Skin epidermis (tissue), 12 donors: Measurements from ENCODE around the gene PPFIA3.
"Not testable (repeated sequence)": the region's sequence is repeated elsewhere in the genome, so short reads cannot be mapped to it uniquely, and the experiment has no call there.

Experiments
- H3K27ac ChIP-seq, 21 experiments: fragments of 200-600 bp; sonication (generic) in 11 of 21; one replicate each; pipeline ENCODE4 v1.5.0; 2020; ENCODE audit warnings: mild to moderate bottlenecking in 3 of 21, inconsistent platforms in 2 of 21, moderate library complexity in 2 of 21
- H3K4me3 ChIP-seq, 7 experiments: fragments of 200-600 bp; sonication (generic) in 2 of 7; one replicate each; pipeline ENCODE4 v1.5.0; 2020; ENCODE audit warnings: inconsistent platforms in 2 of 7, mild to moderate bottlenecking in 2 of 7, moderate library complexity in 1 of 7

Gene PPFIA3

GRCh38 chr19:49145573-49146407 is 26.4 kb downstream of the PPFIA3 start:
- no peak overlapping the region for H3K27ac ChIP-seq
- H3K4me3 ChIP-seq, result no peak overlapping the region

- H3K4me3 ChIP-seq, result not testable (repeated sequence)
Observed at GRCh38 chr19:49146408-49146770, 27.0 kb downstream of the PPFIA3 start.

DNA sequence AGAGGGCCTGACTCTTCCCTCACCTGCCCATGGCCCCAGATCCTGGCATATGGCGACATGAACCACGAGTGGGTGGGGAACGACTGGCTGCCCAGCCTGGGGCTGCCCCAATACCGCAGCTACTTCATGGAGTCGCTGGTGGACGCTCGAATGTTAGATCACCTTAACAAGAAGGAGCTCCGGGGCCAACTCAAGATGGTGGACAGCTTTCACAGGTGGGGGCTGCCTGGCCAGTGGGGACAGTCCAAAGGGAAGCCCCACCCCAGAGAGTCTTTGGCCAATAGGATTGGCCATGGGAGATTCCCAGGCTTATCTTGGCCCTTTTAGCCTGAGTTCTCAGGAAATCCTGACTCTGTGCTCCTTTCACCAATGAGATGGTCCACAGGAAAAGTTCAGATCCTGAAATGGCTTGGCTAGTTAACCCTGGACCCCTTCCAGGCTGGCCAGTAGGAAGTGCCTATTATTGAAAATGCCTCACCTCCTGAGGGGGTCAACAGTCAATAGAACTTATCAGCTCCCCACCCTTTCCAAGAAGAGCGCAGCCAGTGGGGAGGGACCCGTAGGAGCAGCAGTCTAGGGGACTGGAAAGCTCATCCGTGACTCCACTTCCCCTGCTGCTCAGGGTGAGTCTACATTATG is 28.8 kb downstream of the PPFIA3 start:
- H3K4me3 ChIP-seq, result peak overlapping the region in 2 of 7 experiments; percentile 68 to 78
- H3K27ac ChIP-seq, result peak overlapping the region in 6 of 21 experiments; percentile 10 to 84 (median 34)

More at GRCh38 chr19:49146408-49146770, 27.0 kb downstream of the PPFIA3 start:
- H3K27ac ChIP-seq, result not testable (repeated sequence)

DNA sequence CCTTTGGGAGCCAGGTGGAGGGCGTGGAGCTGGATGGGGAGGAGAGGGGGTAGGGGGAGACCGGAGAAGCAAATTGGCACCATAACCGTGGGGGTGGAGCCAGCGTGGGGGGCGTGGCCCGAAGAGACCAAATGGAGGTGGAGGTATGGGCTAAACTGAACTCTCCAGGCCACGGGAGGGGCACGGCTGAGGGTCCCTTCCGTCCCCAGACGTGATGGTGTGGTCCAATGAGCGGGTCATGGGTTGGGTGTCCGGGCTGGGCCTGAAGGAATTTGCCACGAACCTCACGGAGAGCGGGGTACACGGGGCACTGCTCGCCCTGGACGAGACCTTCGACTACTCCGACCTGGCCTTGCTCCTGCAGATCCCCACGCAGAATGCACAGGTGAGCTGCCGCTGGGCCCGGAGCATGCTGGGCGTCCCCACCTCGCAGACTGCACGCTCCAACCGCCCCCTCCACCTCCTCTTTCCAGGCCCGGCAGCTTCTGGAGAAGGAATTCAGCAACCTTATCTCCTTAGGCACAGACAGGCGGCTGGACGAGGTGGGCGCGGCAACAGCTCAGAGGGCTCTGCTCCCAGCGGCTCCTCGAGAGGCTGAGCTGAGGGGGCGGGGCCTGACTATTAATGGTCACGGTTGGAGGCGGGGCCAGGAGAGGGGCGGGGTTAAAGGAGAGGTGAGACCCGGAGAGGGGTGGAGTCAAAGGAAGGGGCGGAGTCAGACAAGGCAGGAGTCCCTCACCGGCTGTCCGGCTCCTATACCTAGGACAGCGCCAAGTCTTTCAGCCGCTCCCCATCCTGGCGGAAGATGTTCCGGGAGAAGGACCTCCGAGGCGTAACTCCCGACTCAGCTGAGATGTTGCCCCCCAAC is 29.7 kb downstream of the PPFIA3 start:
- peak overlapping the region in 18 of 21 experiments; percentile 13 to 86 (median 69) for H3K27ac ChIP-seq
- H3K4me3 ChIP-seq, result peak overlapping the region; percentile 44 to 78 (median 50)

GRCh38 chr19:49149652-49150105 is 30.3 kb downstream of the PPFIA3 start:
- Histone ChIP-seq H3K4me3 (peak overlapping the region; percentile 44 to 78 (median 50)), H3K27ac (peak overlapping the region; percentile 13 to 86 (median 67))

DNA sequence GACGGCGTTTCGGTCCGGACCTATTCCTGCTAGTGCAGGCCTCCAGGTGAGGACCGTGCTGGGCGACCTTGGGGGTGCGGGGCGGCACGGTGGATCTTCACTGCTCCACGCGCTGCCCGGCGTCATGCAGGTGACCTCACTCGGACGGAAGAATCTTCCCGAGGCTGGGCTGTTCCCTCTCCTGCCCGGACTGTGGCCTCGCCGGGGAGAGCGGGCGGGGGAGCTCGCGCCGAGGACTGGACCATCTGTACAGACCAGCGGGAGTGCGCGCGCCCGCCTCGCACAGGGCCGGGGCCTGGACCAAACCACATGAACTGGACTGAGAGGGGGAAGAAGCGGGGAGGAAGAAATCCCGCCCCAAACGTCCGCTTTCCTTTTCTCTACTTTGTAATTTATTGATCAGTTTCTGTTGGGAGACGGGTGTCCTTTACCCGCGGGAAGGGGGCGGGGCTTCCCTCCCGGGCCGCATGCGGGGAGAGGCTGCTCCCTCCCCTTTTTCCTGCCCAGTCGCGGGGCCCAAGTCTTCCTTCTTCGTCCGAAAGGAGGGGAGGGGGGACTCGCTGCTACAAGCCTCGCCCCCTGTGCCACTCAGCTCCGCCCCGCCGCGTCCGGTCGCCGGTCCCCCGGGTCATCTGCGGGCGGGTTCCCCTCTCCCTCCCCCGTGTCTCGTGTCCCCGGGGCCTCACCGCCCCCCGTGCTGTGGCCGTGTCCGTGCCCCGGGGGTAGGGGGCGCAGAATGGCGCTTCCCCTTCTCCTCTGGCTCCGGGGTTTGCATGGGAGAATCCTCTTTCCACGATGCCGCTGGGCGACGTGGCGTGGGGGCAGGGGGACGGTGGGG is 31.0 kb downstream of the PPFIA3 start:
- H3K27ac ChIP-seq, result peak overlapping the region; percentile 13 to 86 (median 67)
- peak overlapping the region; percentile 44 to 78 (median 50) for H3K4me3 ChIP-seq

- Histone ChIP-seq H3K4me3 (peak overlapping the region; percentile 44 to 78 (median 50)), H3K27ac (peak overlapping the region in 19 of 21 experiments; percentile 24 to 86 (median 71))
Observed at GRCh38 chr19:49150944-49151243, 31.6 kb downstream of the PPFIA3 start.

DNA sequence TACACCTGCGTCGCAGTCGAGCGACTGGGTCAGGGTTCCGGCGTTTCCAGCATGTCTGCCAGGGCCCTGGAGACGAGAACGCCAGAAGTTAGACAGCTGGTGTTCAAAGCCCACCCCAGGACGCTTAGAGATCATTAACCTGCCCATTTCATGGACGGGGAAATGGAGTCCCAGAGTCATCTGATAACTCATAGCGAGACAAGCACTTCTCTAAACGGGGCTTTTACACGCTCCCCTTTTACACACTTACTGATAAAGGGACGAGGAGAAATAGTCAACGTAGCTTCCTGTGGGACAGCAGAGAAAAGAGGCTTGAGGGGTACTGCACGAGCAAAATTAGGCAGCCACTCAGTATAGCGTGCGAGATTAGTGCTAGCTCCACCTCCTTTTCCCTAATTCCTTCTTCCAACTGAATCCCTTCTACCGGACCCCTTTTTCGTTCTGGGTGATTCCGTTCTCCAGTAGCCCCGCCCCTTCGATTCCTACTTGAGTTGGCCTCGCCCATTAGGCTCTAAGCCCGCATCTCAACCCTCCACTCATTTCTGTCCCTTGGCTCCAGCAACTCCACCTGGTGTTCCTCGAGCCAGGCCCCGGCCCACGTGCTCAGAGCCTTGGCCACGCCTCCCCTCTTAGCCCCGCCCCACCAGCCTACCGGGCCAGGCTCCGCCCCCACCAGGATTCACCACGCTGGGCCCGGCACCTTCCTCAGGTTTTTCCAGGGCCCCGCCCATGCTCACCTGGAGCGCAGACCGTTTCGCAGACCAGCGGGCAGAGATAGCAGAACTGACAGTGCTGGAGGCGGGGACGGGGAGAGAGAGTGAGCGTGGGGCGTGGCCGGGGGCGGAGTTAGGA is 32.1 kb downstream of the PPFIA3 start:
- Histone ChIP-seq H3K4me3 (peak overlapping the region in 6 of 7 experiments; percentile 46 to 78 (median 55)), H3K27ac (peak overlapping the region in 6 of 21 experiments; percentile 67 to 86 (median 78))

DNA sequence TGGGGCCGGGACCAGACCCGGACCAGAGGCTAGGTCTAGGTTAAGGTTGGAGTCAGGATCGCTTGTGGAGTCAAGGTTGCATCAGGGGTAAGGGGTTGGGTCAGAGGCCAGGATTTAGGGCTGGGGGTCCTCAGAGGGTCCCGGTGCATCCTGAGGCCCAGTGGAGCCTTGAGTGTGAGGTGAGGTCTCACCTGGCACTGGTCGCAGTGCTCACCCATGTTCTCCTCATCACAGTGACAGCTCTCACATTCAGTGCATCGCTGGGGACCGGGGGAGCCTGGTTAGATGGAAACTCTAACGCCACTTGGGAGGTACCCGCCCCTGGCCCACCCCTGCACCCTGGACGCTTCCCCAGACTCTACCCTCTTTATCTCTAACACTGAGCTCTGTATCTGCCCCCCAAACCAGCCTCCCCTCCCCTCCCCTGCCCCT is 32.8 kb downstream of the PPFIA3 start:
- Histone ChIP-seq H3K4me3 (no peak overlapping the region), H3K27ac (no peak overlapping the region)

DNA sequence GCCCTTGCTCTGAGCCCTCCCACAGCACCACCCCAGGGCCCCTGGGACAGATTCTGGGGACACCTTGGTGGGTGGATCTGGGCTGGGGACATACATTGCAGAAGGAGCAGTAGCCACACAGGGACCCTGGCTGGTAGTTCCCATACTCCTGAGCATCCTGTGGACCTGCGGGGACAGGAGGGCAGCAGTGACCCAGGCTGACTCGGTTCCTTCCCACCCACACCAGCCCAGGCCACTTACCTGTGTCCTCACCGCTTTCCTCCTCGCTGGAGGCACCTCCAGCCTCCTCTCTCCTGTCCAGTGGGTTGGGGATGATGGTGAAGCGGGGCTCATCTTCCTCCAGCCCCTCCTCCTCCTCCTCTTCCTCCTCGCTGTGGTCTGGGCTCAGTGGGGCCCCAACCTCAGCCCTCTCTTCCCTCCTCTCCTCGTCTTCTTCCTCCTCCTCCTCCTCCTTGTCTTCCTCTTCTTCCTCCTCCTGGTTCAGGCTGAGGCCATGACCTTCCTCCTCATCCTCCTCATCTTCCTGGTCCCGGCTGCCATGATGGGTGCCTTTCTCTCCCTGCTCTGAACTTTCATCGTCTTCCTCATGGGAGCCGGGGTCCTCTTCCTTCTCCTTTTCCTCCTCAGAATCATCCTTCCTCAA is 33.9 kb downstream of the PPFIA3 start:
- Histone ChIP-seq H3K27ac (no peak overlapping the region), H3K4me3 (no peak overlapping the region)

DNA sequence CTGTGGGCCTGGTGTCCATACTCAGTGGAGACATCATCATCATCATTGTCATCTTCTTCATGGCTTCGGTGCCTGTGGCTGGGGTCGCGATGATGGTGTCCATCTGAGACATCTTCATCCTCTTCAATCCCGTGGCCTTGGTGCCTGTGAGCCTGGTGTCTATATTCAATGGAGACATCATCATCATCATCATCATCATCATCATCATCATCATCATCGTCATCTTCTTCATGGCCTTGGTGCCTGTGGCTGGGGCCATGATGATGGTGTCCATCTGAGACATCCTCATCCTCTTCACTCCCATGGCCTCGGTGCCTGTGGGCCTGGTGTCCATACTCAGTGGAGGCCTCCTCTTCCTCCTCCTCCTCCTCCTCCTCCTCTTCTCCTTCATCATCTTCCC is 34.9 kb downstream of the PPFIA3 start:
- no peak overlapping the region for H3K4me3 ChIP-seq

GRCh38 chr19:49155005-49155819 is 35.9 kb downstream of the PPFIA3 start, which contains the start of gene HRC:
Gene HRC, minus strand, starts transcription at chr19:49155396. Its CDS starts 159 bp downstream, at chr19:49155237.
- Histone ChIP-seq H3K4me3 (no peak within 1 kb of the TSS), H3K27ac (peak within 1 kb of the TSS in 1 of 21 experiments; percentile 16)

More for the DNA sequence above, 34.9 kb downstream of the PPFIA3 start:
- H3K27ac ChIP-seq, result no peak overlapping the region

- H3K4me3 ChIP-seq, result no peak overlapping the region
- no peak overlapping the region for H3K27ac ChIP-seq
Observed at GRCh38 chr19:49155820-49156346, 36.5 kb downstream of the PPFIA3 start.

GRCh38 chr19:49157445-49158224 is 38.3 kb downstream of the PPFIA3 start, which contains the start of gene TRPM4:
Gene TRPM4, plus strand, starts transcription at chr19:49157792. Its CDS starts 75 bp downstream, at chr19:49157867.
- peak within 1 kb of the TSS; percentile 43 to 90 (median 80) for H3K27ac ChIP-seq
- peak within 1 kb of the TSS; percentile 48 to 88 (median 64) for H3K4me3 ChIP-seq

GRCh38 chr19:49160450-49161189 is 41.3 kb downstream of the PPFIA3 start:
- H3K4me3 ChIP-seq, result no peak overlapping the region
- H3K27ac ChIP-seq, result no peak overlapping the region
